Measurements from ENCODE around the gene UBE2N.
"Not testable (repeated sequence)": the region's sequence is repeated elsewhere in the genome, so short reads cannot be mapped to it uniquely, and the experiment has no call there.

UBE2N gene

DNA sequence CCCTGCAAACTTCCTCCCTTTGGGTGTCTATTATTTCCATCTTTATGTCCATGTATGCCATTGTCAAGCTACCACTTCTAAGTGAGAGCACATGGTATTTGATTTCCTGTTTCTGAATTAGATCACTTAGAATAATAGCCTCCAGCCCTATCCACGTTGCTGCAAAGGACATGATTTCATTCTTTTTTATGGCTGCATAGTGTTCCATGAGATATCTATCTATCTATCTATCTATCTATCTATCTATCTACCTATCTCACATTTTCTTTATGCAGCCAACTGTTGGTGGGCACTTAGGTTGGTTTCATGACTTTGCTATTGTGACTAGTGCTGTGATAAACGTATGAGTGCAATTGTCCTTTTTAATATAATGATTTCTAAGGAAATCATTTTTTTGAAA, 14.3 kb upstream of the UBE2N start:
- no peaks in the 10 kb centered on the region for H3K27me3 Mint-ChIP-seq (ENCODE audit: low read depth)
- H3K27ac Mint-ChIP-seq, result no peak overlapping the region
- peaks cover 2% of the 10 kb centered on the region for H3K4me1 Mint-ChIP-seq (ENCODE audit: low read depth)
- no peaks in the 10 kb centered on the region for H3K9me3 Mint-ChIP-seq
- no peak overlapping the region for H3K4me3 Mint-ChIP-seq
- H3K36me3 Mint-ChIP-seq (ENCODE audit: low read depth), result no peaks in the 10 kb centered on the region

DNA sequence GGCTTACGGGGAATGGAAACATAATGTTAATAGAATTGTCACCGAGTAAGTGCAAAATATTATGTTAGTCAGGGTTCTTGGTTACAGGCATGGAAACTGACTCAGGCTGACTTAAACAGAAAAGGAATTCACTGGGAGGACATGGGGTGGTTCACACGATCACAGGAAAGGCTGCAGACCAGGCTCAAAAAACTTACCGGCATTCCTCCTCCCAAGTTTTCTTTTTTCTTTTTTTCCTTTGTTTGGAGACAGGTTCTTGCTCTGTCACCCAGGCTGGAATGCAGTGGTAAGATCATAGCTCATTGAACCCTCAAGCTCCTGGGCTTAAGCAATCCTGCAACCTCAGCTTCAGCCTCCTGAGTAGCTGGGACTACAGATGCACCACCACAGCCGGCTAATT, 11.9 kb upstream of the UBE2N start:
- no peaks in the 10 kb centered on the region for H3K36me3 Mint-ChIP-seq (ENCODE audit: low read depth)

DNA sequence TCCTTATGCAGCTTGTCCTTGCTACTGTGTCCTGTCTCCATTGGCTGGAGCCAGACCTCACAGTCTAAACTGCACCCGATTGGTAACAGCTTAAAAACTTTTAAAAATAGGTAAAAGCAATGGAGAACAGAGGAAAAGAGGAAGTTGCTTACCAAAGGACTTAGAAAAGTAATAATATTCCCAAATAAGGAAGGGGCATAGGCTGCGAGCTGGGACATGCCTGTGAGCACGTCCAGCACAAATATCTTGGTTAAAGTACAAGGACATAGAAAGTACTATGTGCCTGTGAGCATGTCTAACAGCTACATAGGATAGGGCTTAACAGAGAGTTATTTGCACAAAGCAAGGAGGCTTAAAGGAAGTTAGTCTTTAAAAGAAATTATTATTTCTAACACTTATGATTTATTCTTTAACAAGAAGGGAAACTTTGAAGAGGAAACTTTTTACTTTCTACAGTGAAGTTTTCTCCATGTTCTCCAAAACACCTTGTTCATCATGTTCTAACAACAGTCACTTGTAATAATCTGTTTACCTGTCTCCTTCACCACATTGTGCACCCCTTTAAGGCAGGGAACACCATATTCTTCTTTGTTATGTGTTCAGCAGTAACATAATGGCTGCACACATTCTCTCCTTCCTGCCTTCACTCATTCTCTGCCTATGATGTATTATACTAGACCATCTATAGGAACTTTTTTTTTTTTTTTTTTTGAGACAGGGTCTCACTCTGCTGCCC, 9.8 kb upstream of the UBE2N start:
- no peaks in the 10 kb centered on the region for H3K9me3 Mint-ChIP-seq
- no peaks in the 10 kb centered on the region for H3K36me3 Mint-ChIP-seq (ENCODE audit: low read depth)
- H3K27ac Mint-ChIP-seq, result no peak overlapping the region
- peaks cover 18% of the 10 kb centered on the region for H3K4me1 Mint-ChIP-seq (ENCODE audit: low read depth)
- H3K27me3 Mint-ChIP-seq (ENCODE audit: low read depth), result no peaks in the 10 kb centered on the region
- H3K4me3 Mint-ChIP-seq, result no peak overlapping the region

More for the DNA sequence above, 11.9 kb upstream of the UBE2N start:
- H3K9me3 Mint-ChIP-seq, result no peaks in the 10 kb centered on the region
- H3K4me3 Mint-ChIP-seq, result no peak overlapping the region
- peaks cover 7% of the 10 kb centered on the region for H3K4me1 Mint-ChIP-seq (ENCODE audit: low read depth)
- no peak overlapping the region for H3K27ac Mint-ChIP-seq
- H3K27me3 Mint-ChIP-seq (ENCODE audit: low read depth), result no peaks in the 10 kb centered on the region

DNA sequence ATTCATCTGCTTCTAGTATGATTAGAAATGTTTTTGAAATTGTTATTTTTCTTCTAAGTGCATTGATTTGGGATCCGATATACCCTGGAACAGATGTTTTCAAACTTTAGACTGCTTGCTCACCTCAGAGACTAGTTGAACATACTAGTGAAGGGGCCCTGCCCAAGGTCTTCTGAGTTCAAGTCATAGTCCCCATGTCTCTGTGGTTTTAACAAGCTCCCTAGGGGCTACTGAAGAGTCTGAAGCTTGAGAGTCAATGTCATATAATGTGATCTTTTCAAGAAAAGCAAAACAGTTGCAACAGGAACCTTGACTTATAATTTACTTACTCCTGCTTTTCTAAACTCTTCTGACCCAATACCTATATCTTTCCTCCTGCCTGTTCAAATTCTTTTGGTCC, 7.5 kb upstream of the UBE2N start:
- H3K36me3 Mint-ChIP-seq (ENCODE audit: low read depth), result no peaks in the 10 kb centered on the region
- no peaks in the 10 kb centered on the region for H3K9me3 Mint-ChIP-seq
- peaks cover 18% of the 10 kb centered on the region for H3K4me1 Mint-ChIP-seq (ENCODE audit: low read depth)
- no peaks in the 10 kb centered on the region for H3K27me3 Mint-ChIP-seq (ENCODE audit: low read depth)
- H3K4me3 Mint-ChIP-seq, result no peak overlapping the region
- H3K27ac Mint-ChIP-seq, result no peak overlapping the region

DNA sequence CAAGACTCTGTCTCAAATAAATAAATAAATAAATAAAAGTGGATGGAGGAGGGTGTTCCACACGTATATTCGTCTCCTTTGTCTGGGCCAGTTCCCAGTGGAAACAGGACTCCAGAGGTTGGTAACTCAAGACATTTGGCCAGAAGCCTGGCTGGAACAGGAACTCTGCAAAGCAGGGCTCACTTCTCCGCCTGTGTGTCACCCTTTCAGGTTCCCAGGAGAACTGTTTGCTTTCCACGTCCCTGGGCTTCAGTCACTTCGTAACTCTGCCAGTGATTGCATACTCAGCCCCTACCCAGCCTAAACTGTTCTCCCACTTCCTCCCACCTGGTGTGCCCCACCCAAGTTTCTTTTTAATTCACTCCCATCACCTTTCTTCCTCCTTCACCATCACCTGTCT, 7.0 kb upstream of the UBE2N start:
- H3K9me3 Mint-ChIP-seq, result no peaks in the 10 kb centered on the region
- no peak overlapping the region for H3K27ac Mint-ChIP-seq
- peaks cover 18% of the 10 kb centered on the region for H3K4me1 Mint-ChIP-seq (ENCODE audit: low read depth)
- H3K27me3 Mint-ChIP-seq (ENCODE audit: low read depth), result no peaks in the 10 kb centered on the region
- H3K4me3 Mint-ChIP-seq, result no peak overlapping the region
- no peaks in the 10 kb centered on the region for H3K36me3 Mint-ChIP-seq (ENCODE audit: low read depth)

DNA sequence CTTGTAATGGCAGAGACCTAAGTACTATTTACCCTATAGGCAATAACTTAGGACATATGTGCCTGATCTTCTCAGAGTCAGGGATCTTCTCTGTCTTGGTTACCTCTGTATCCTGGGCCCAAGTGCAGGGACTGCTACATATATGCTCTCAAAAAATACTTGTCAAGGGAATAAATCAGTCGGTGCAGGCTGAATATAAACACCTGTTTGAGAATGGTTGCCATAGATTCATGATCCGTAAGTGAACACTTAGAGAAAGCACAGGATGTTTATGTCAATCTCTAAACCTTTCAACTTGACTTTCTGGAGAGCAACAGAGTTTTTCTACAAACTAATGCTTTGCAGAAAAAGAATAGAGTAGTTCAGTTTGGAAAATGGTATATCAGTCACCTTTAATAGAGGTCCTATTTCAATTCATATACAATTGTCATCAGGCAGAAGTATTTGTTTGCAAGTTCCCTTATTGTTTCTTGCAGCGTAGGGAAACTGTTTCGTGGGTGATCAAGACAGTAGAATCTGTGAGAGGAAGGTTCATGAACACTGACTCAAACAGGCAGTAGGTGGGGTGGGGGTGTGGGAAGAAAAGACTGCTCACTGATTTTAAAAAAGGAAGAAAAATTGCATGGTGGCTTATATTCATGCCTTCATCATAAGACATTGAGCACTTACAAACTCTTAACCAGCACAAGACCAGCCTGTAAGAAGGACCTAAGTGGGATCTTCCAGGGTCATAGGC, 6.0 kb upstream of the UBE2N start:
- Mint-ChIP-seq H3K36me3 (ENCODE audit: low read depth) (no peaks in the 10 kb centered on the region), H3K27ac (peak overlapping the region; percentile 62), H3K4me3 (peak overlapping the region; percentile 7), H3K27me3 (ENCODE audit: low read depth) (no peaks in the 10 kb centered on the region), H3K4me1 (ENCODE audit: low read depth) (peaks cover 20% of the 10 kb centered on the region), H3K9me3 (no peaks in the 10 kb centered on the region)

DNA sequence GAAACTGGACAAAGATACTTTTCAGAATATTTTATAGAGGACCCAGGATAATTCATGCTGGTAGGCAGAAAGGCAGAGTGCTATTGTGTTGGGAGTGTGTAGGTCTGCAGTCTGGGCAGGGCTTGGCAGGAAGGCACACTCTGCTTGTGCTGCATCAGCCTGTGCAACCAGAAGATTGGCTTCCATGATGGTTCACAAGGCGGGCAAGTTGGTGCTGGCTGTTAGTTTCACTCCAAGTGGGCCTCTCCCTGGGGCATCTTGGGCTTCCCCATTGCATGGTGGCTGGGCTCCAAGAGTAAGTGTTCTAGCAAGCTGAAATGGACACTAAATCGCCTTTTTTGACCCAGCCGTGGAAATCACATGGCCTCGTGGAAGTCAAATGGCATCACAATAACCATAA, 1.8 kb upstream of the UBE2N start:
- Mint-ChIP-seq H3K36me3 (ENCODE audit: low read depth) (peaks cover 14% of the 10 kb centered on the region), H3K4me3 (no peak overlapping the region), H3K9me3 (no peaks in the 10 kb centered on the region), H3K4me1 (ENCODE audit: low read depth) (peaks cover 39% of the 10 kb centered on the region), H3K27me3 (ENCODE audit: low read depth) (no peaks in the 10 kb centered on the region), H3K27ac (peak overlapping the region; percentile 99)

- Mint-ChIP-seq H3K4me1 (ENCODE audit: low read depth) (peaks cover 44% of the 10 kb centered on the region), H3K4me3 (peak overlapping the region; percentile 98), H3K9me3 (no peaks in the 10 kb centered on the region), H3K27ac (peak overlapping the region; percentile 99), H3K36me3 (ENCODE audit: low read depth) (peaks cover 18% of the 10 kb centered on the region), H3K27me3 (ENCODE audit: low read depth) (no peaks in the 10 kb centered on the region)
Observed at GRCh38 chr12:93442411-93443340, 929 bp upstream of the UBE2N start.

DNA sequence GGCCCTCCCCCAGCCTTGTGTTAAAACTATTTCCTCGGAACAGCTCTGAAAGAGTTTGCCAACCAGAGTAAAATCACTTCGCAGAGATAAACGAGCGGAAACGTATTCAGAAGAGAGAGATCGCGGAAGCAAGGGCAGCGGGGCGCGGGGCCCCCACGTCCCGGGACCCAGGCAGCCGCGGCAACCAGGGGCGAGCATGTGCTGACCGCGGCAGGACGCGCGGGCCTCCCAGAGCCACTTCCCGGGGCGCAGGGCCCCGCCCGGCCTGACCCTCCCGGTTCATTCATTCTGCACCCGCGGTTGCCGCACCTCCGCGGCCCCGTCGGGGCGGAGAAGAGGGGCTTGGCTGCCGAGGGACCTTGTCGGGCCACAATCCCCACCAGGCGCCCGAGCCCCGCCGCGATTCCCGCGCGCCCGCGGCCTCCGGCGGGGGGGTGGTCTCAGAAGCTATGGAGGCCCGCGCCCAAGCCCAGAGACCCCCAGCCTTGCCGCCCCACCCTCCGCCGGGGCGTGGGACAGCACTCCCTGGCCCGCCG, 598 bp downstream of the UBE2N start:
- peak overlapping the region; percentile 97 for H3K27ac Mint-ChIP-seq
- no peaks in the 10 kb centered on the region for H3K27me3 Mint-ChIP-seq (ENCODE audit: low read depth)
- H3K36me3 Mint-ChIP-seq (ENCODE audit: low read depth), result peaks cover 18% of the 10 kb centered on the region
- H3K4me3 Mint-ChIP-seq, result peak overlapping the region; percentile 96
- H3K4me1 Mint-ChIP-seq (ENCODE audit: low read depth), result peaks cover 51% of the 10 kb centered on the region
- no peaks in the 10 kb centered on the region for H3K9me3 Mint-ChIP-seq

DNA sequence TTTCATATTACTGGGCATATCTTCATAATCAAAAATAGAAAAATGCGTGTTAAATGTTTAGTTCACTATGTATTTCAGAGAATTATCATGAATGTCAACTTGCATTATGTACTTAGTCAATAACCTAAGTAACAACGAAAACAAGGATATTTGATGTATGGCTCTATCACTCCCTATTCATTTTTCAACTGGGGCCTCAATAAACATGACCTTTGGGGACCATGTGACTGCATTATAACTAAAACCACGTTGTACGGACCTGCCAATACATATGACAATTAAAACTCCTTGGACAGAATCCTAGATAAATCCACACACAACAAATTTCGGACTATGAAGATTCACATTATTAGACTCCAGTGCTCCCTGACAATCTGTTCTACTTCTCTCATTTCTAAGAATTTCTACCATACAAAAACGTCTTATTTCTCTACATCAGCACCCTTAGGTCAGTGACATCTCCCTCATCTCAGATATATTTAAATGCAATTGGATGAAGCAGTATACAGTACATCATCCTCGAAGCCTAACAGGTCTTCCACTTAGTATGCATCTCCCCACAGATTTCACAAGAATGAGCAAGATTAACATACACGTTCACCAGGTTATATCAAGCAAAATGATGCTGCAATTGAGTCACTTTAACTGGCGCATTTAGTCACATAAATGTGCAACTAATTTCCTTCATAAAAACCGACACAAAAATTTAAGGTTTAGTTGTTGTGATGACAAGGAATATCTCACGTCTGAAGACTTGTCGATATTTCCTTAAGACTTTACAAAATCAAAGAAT, 1.5 kb downstream of the UBE2N start:
- H3K27me3 Mint-ChIP-seq (ENCODE audit: low read depth), result no peaks in the 10 kb centered on the region
- peak overlapping the region; percentile 97 for H3K27ac Mint-ChIP-seq
- H3K4me1 Mint-ChIP-seq (ENCODE audit: low read depth), result peaks cover 53% of the 10 kb centered on the region
- H3K36me3 Mint-ChIP-seq (ENCODE audit: low read depth), result peaks cover 18% of the 10 kb centered on the region
- H3K4me3 Mint-ChIP-seq, result peak overlapping the region; percentile 96
- no peaks in the 10 kb centered on the region for H3K9me3 Mint-ChIP-seq

DNA sequence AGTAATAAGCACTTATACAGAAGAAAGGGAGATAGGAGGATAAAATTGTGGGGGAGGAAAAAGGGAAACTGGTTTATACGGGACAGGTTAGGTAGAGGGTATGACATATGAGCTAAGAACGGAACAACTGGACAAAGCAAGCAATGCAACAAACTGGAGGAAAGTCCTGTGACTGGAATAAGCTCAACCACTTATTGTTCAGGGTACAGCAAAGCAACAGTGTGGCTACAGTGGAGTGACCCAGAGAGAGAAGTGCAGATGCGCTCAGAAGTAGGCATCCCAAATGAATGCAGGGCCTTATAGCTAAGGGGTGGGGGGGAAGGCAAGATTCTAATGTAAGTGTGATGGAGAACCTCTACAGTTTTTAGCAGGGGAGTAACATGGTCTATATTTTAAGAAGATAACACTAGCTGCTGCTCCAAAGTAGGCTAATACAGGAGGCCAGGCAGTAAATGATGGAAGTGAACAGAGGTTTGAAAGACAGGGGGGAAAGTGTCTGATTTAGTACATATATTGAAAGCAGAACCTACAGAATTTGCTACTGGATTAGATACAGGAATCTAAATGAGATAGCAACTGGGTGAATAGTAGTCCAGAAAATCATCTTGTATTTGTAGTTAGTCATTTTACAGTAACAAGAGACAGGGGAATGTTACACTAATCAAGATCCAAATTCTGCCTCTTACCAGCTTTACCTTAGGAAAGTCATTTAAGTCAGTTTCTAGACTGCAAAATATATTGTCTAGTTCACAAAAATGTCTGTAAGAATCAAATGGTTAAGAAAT, 3.3 kb downstream of the UBE2N start:
- Mint-ChIP-seq H3K27me3 (ENCODE audit: low read depth) (no peaks in the 10 kb centered on the region), H3K4me1 (ENCODE audit: low read depth) (peaks cover 57% of the 10 kb centered on the region), H3K36me3 (ENCODE audit: low read depth) (peaks cover 18% of the 10 kb centered on the region), H3K27ac (peak overlapping the region; percentile 10), H3K4me3 (peak overlapping the region; percentile 49), H3K9me3 (no peaks in the 10 kb centered on the region)

DNA sequence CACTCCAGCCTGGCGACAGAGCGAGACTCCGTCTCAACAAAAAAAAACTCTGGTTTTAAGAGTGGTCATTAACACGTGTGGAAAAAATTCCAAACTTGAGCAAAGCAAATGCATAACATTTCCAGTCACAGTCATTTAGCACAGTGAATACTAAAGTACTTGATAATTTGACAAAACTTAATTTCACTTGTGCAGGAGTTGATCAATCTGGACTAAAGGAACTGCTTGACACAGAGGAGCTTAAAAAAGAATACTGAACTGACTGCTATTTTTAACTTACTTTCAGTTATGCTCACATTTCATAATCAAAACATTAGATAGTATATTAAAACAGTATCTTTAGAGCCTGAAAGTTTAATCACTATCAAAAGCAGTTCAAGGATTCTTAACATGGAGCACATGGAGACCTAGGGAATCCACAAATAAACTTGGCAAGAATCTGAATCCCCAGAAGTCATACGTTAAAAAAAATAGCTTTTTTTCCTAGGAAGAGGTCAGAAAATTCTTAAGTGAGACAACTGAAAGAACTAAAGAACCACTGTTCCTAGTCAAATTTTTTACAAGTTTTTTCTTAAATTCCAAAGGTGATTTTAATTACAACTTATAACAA, 7.4 kb downstream of the UBE2N start:
- Mint-ChIP-seq H3K4me3 (no peak overlapping the region), H3K9me3 (no peaks in the 10 kb centered on the region), H3K27ac (no peak overlapping the region), H3K36me3 (ENCODE audit: low read depth) (peaks cover 7% of the 10 kb centered on the region), H3K4me1 (ENCODE audit: low read depth) (peaks cover 53% of the 10 kb centered on the region), H3K27me3 (ENCODE audit: low read depth) (no peaks in the 10 kb centered on the region)

DNA sequence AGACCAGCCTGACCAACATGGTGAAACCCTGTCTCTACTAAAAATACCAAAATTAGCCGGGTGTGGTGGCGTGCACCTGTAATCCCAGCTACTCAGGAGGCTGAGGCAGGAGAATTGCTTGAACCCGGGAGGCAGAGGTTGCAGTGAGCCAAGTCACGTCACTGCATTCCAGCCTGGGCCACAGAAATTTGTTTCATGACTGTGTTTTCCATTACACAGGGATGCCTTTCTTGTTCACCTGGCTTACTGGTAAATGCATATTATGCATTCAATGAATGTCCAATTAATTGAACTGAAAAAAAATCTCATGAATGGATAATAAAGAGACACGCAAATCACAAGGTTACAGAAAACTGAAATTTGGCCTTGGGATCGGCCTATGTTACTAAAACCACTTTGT, 9.7 kb downstream of the UBE2N start:
- not testable (repeated sequence) for H3K36me3 Mint-ChIP-seq (ENCODE audit: low read depth); H3K27me3 Mint-ChIP-seq (ENCODE audit: low read depth); H3K4me3 Mint-ChIP-seq; H3K9me3 Mint-ChIP-seq; H3K27ac Mint-ChIP-seq
- H3K4me1 Mint-ChIP-seq (ENCODE audit: low read depth), result peaks cover 39% of the 10 kb centered on the region

Data from T-helper 1 cell treated with Interleukin-12 subunit alpha and Interleukin-12 subunit beta and Interleukin-4 antibody, amounts not matched to agents 30 μg/mL and 1 μg/mL, for 36 hours (primary cell).